ENCODE measurements around the gene RARB.

DNA sequence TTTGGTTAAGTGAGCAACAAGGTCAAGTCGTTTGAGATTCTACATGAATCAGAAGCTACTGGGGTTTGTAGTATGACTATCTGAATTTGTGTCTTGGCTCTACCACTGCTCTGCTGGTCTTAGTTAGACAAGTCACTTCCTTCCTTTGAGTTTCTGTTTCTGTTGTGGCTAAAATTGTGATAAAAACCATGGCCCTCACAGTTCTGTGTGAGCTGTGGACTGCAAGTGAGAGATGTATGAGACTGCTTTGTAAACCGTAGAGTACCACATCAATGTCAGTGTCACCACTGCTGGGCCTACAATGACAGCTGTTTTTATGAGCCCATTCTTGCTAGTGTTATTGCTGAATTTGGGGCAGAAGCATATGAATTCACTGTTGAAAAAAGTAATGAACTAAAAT lies 32.7 kb downstream of the RARB start:
- TF ChIP-seq, protein P1, sequence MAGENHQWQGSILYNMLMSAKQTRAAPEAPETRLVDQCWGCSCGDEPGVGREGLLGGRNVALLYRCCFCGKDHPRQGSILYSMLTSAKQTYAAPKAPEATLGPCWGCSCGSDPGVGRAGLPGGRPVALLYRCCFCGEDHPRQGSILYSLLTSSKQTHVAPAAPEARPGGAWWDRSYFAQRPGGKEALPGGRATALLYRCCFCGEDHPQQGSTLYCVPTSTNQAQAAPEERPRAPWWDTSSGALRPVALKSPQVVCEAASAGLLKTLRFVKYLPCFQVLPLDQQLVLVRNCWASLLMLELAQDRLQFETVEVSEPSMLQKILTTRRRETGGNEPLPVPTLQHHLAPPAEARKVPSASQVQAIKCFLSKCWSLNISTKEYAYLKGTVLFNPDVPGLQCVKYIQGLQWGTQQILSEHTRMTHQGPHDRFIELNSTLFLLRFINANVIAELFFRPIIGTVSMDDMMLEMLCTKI (IDR thresholded peaks at IDR 0.05; ENCODE audit: partially characterized antibody), result no peak
- TF ChIP-seq, protein P2, sequence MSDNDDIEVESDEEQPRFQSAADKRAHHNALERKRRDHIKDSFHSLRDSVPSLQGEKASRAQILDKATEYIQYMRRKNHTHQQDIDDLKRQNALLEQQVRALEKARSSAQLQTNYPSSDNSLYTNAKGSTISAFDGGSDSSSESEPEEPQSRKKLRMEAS (CRISPR knock-in tag; IDR thresholded peaks at IDR 0.05), result no peak
- TF ChIP-seq, protein P3, sequence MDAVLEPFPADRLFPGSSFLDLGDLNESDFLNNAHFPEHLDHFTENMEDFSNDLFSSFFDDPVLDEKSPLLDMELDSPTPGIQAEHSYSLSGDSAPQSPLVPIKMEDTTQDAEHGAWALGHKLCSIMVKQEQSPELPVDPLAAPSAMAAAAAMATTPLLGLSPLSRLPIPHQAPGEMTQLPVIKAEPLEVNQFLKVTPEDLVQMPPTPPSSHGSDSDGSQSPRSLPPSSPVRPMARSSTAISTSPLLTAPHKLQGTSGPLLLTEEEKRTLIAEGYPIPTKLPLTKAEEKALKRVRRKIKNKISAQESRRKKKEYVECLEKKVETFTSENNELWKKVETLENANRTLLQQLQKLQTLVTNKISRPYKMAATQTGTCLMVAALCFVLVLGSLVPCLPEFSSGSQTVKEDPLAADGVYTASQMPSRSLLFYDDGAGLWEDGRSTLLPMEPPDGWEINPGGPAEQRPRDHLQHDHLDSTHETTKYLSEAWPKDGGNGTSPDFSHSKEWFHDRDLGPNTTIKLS (IDR thresholded peaks at IDR 0.05; ENCODE audit: borderline replicate concordance, low read depth), result no peak
- TF ChIP-seq U2AF2 (optimal IDR thresholded peaks at IDR 0.05; ENCODE audit: low read depth, low read length) (no peak), BACH1 (tag; IDR thresholded peaks at IDR 0.05) (no peak), NCOA4 (IDR thresholded peaks at IDR 0.05; ENCODE audit: partially characterized antibody) (no peak)
- TF ChIP-seq, protein P4, sequence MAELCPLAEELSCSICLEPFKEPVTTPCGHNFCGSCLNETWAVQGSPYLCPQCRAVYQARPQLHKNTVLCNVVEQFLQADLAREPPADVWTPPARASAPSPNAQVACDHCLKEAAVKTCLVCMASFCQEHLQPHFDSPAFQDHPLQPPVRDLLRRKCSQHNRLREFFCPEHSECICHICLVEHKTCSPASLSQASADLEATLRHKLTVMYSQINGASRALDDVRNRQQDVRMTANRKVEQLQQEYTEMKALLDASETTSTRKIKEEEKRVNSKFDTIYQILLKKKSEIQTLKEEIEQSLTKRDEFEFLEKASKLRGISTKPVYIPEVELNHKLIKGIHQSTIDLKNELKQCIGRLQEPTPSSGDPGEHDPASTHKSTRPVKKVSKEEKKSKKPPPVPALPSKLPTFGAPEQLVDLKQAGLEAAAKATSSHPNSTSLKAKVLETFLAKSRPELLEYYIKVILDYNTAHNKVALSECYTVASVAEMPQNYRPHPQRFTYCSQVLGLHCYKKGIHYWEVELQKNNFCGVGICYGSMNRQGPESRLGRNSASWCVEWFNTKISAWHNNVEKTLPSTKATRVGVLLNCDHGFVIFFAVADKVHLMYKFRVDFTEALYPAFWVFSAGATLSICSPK (IDR thresholded peaks at IDR 0.05; ENCODE audit: borderline replicate concordance), result no peak

Data from K562 (cell line).